22Rv1 (cell line): ENCODE results near the gene SMIM30.
A peak's percentile ranks its signal among the peaks of the same experiment; 100 is the strongest.
"Not testable (repeated sequence)": the region's sequence is repeated elsewhere in the genome, so short reads cannot be mapped to it uniquely, and the experiment has no call there.

Experiments
- H3K27ac ChIP-seq: fragments of 450-650 bp; 2 replicates; pipeline ENCODE4 v1.5.1; 2017
- ZFX ChIP-seq: fragments of 450-650 bp; IDR thresholded peaks from 2 replicates; pipeline ENCODE4 v1.6.1; 2017; ENCODE audit warnings: antibody characterized with exemption, borderline replicate concordance
- TF ChIP-seq, protein P1 (sequence below): fragments of 450-650 bp; IDR thresholded peaks from 2 replicates; pipeline ENCODE4 v1.5.1; 2017; ENCODE audit warnings: mild to moderate bottlenecking

SMIM30 gene

DNA sequence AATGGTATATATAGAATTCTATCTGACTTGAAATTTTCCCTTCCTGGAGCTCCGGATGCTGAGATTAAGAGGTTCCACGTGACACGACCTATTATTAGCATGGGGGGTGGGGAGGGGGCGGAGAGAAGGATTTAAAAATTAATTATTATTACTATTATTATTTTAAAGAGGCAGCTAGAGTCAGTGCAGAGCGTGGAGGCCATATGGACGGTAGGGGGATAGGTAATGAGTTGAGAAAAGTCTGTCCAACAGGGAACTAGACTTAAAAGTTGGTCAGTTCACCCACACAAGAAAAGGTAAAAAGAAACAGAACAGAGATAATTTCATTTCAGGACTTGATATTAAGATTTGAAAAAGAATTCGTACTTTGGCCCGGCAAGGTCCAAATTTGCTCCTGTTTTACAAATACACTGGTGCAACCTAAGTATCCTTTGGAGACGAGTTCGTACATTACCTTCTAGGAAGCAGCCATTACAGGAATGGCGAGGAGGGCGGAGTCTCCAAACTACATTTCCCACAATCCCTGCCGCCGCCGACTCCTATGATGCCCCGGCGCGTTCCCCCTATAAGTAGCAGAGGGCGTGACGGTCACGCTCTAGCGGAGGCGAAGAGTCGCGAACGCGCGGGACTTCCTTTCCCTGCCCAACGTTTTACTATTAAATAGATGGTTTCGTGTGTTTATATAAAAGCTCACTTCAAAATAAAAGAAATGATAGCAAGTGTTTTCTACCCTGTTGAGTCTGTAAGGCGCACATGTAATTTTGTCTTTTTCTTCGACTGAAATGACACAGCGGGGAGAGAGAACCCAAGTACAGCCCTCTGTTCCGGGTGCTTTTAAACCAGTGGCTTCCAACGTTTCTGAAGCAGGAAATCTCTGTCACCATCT lies at the start of gene SMIM30:
TSS of gene SMIM30 (minus strand) at position 481 of the 886 bp plus-strand sequence. CDS start 976 bp downstream, outside the sequence.
- peak within 1 kb of the TSS; percentile 76 for H3K27ac ChIP-seq
- TF ChIP-seq, protein P1, sequence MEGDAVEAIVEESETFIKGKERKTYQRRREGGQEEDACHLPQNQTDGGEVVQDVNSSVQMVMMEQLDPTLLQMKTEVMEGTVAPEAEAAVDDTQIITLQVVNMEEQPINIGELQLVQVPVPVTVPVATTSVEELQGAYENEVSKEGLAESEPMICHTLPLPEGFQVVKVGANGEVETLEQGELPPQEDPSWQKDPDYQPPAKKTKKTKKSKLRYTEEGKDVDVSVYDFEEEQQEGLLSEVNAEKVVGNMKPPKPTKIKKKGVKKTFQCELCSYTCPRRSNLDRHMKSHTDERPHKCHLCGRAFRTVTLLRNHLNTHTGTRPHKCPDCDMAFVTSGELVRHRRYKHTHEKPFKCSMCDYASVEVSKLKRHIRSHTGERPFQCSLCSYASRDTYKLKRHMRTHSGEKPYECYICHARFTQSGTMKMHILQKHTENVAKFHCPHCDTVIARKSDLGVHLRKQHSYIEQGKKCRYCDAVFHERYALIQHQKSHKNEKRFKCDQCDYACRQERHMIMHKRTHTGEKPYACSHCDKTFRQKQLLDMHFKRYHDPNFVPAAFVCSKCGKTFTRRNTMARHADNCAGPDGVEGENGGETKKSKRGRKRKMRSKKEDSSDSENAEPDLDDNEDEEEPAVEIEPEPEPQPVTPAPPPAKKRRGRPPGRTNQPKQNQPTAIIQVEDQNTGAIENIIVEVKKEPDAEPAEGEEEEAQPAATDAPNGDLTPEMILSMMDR, result no peak
- TF ChIP-seq ZFX, result no peak

DNA sequence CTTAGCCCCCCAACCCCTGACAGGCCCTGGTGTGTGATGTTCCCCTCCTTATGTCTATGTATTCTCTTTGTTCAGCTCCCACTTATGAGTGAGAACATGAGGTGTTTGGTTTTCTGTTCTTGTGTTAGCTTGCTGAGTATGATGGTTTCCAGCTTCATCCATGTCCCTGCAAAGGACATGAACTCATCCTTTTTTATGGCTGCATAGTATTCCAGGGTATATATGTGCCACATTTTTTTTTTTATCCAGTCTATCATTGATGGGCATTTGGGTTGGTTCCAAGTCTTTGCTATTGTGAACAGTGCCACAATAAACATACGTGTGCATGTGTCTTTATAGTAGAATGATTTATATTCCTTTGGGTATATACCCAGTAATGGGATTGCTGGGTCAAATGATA lies 47.8 kb upstream of the SMIM30 start:
- not testable (repeated sequence) for H3K27ac ChIP-seq

DNA sequence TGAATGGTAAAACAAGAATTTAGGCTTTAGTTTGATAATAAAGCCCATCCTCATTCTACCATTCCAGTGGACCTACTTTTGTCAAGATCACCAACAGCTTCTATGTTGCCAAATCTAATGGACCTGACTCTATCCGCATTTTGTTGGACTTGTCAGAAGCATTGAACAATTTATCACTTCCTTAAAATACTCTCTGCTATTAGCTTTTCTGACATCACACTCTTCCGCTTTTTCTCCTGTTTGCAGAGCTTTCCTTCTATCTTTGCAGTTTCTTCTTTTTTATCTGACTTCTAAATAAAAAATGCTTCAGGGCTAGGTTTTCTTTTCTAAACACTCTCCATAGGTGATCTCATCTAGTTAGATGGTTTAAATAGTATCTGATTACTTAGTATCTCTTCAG lies 42.7 kb upstream of the SMIM30 start:
- TF ChIP-seq ZFX, result no peak
- TF ChIP-seq, protein P1, result no peak
- no peak overlapping the region for H3K27ac ChIP-seq

DNA sequence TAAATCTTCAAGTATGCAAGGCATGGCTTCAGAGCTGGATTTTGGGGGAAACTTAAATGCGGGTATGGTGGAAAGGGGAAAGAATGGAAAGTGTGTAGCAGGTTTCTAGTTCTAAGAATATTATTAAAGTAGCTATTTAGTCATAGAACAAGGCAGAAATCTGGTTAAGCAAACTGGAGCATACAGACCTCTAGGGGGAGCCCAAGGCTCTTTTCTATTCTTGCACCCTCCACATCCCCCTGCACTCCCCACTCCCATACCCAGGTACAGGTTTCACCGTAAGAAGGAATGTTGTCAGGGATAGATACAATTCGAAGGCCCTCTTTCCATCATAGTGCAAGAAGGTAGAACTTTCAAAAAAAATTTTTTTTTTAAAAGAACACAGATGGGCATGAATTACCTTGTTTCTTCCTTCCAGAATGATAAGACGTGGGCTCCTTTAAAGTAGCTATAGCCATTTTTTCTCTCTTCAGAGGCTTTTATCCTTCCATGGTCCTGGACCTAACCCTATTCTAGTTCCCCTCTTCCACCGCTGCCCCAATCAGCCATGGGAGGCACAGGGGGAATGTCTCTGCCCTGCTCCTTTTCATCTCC lies 41.5 kb upstream of the SMIM30 start:
- no peak for TF ChIP-seq ZFX
- TF ChIP-seq, protein P1, result peak; percentile 94

DNA sequence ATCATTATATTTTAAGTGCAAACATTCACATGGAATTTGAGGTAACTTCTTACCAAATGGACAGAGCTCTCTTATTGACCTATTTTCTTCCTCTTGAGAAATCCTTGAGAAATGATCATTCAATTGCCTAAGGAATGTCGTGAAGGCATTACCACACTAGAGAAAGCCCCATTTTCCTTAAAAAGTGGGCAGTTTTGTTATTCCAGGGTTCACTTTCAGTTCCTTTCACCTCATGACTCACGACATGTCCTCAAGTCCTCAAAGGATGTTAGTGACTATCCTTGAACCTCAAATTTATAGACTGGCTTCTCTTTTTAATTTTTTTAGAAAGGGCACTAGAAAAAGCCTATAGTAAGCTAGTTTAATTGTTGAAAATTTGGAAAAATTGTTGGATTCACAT lies 40.4 kb upstream of the SMIM30 start:
- H3K27ac ChIP-seq, result no peak overlapping the region
- TF ChIP-seq, protein P1, result no peak
- TF ChIP-seq ZFX, result no peak

More for the DNA sequence above, 41.5 kb upstream of the SMIM30 start:
- H3K27ac ChIP-seq, result no peak overlapping the region

- H3K27ac ChIP-seq, result no peak overlapping the region
- no peak for TF ChIP-seq ZFX
- TF ChIP-seq, protein P1, result no peak
These were observed 35.8 kb upstream of the SMIM30 start for GRCh38 chr7:113154117-113154516.

DNA sequence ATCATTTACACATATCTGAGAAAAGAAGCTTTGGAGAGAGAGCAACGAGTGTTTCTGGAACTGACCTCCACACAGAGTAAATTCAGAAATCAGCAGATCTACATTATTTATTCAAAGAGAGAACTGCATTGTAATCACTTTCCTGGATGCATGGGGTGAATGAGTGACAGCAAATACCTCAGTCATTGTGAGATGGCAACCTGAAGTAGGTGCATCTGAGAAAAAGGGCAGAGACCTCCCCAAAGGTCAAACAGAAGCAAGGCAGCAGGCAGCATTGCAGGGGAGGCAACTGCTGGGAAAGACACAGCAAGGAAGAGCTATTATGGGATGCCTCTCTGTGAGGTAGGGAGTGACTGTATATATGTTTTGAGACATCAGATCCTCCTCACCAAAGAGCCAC lies 26.5 kb upstream of the SMIM30 start:
- TF ChIP-seq, protein P1, result no peak
- no peak for TF ChIP-seq ZFX
- no peak overlapping the region for H3K27ac ChIP-seq
